Hepatocyte (in vitro differentiated cells): ENCODE data around the gene SBK3. TPM values are rescaled to one million over a fixed set of nuclear protein-coding genes. Genes with fewer than 3 reads are reported as not detected.
"Not testable (repeated sequence)": the region's sequence is repeated elsewhere in the genome, so short reads cannot be mapped to it uniquely, and the experiment has no call there.

ENCODE experiments used
- DNase-seq: peaks from one replicate; pipeline ENCODE4 v3.0.0-alpha.2; 2016; ENCODE audit warnings: low spot score
- H2AFZ ChIP-seq: fragments of 200-600 bp; sonication (generic); 2 replicates; pipeline ENCODE4 v1.6.0; 2016; ENCODE audit warnings: antibody characterized with exemption, mild to moderate bottlenecking
- H3K27ac ChIP-seq: fragments of 200-600 bp; sonication (generic); 2 replicates; pipeline ENCODE4 v1.5.1; 2016; ENCODE audit warnings: mild to moderate bottlenecking
- H3K27me3 ChIP-seq: fragments of 200-600 bp; sonication (generic); 2 replicates; pipeline ENCODE4 v1.6.1; 2016
- H3K36me3 ChIP-seq: fragments of 200-600 bp; sonication (generic); replicated peaks from 2 replicates; pipeline ENCODE4 v1.5.1; 2016; ENCODE audit warnings: low read depth; ENCODE audit not compliant: insufficient read depth
- H3K4me1 ChIP-seq: fragments of 200-600 bp; sonication (generic); 2 replicates; pipeline ENCODE4 v1.5.1; 2016; ENCODE audit warnings: mild to moderate bottlenecking, moderate library complexity; ENCODE audit not compliant: insufficient read depth
- H3K4me2 ChIP-seq: fragments of 200-600 bp; sonication (generic); 2 replicates; pipeline ENCODE4 v1.6.0; 2016
- H3K4me3 ChIP-seq: fragments of 200-600 bp; sonication (generic); 2 replicates; pipeline ENCODE4 v1.5.1; 2016; ENCODE audit warnings: mild to moderate bottlenecking
- H3K79me2 ChIP-seq: fragments of 200-600 bp; sonication (generic); 2 replicates; pipeline ENCODE4 v1.6.0; 2017; ENCODE audit warnings: mild to moderate bottlenecking
- H3K9me2 ChIP-seq: fragments of 200-600 bp; sonication (generic); replicated peaks from 2 replicates; pipeline ENCODE4 v1.6.0; 2017; ENCODE audit warnings: mild to moderate bottlenecking; ENCODE audit not compliant: insufficient read depth
- H3K9me3 ChIP-seq: fragments of 200-600 bp; sonication (generic); 2 replicates; pipeline ENCODE4 v1.5.1; 2016; ENCODE audit warnings: low read depth, mild to moderate bottlenecking
- H4K20me1 ChIP-seq: fragments of 200-600 bp; sonication (generic); 2 replicates; pipeline ENCODE4 v1.6.0; 2016; ENCODE audit warnings: mild to moderate bottlenecking; ENCODE audit not compliant: insufficient read depth, poor library complexity, severe bottlenecking
- CTCF ChIP-seq: fragments of 200-600 bp; sonication (generic); IDR thresholded peaks from 2 replicates; pipeline ENCODE4 v1.5.1; 2016; ENCODE audit warnings: antibody characterized with exemption, mild to moderate bottlenecking; ENCODE audit not compliant: poor library complexity
- EZH2 ChIP-seq: fragments of 200-600 bp; sonication (generic); IDR thresholded peaks from 2 replicates; pipeline ENCODE4 v1.6.1; 2016; ENCODE audit warnings: antibody characterized with exemption, mild to moderate bottlenecking, borderline replicate concordance
- EZH2phosphoT487 ChIP-seq: fragments of 200-600 bp; sonication (generic); IDR thresholded peaks from one replicate; pipeline ENCODE4 v1.6.1; 2018; ENCODE audit warnings: antibody characterized with exemption, mild to moderate bottlenecking, low read depth, moderate library complexity; ENCODE audit not compliant: unreplicated experiment, severe bottlenecking
- WGBS: methylation state at CpG from one replicate; pipeline ENCODE4 v1.1.6; 2016; ENCODE audit warnings: low lambda C conversion rate; ENCODE audit errors: missing lambda C conversion rate; 5-methylcytosine and 5-hydroxymethylcytosine counted together
- polyA plus RNA-seq: library from polyadenylated mRNA; unstranded; fragments of >200 nt; fragmentation: Nextera tagmentation; extraction: Ambion mirVana; gene quantifications from 2 replicates; pipeline ENCODE4 v1.2.1, GENCODE V29; 2016
- total RNA-seq: library from RNA; depleted of rRNA; stranded (reverse); fragments of >200 nt; gene quantifications from 2 replicates; pipeline ENCODE4 v1.2.3, GENCODE V29; 2014

Gene SBK3
- total and polyA plus RNA-seq, 2 experiments from 2014 or later, result 0.57 TPM; not detected in 1

GRCh38 chr19:55585658-55586339 lies 40.5 kb upstream of the SBK3 start:
- WGBS, result 5% methylated on average over 25 of the region's 36 CpGs
- Histone ChIP-seq H3K36me3 (no peaks in the 10 kb centered on the region), H3K4me3 (peak overlapping the region; percentile 23), H3K4me1 (peaks cover 13% of the 10 kb centered on the region), H3K27ac (peak overlapping the region; percentile 85), H4K20me1 (no peaks in the 10 kb centered on the region), H3K9me2 (no peaks in the 10 kb centered on the region), H2AFZ (peak overlapping the region; percentile 66), H3K4me2 (peak overlapping the region; percentile 75), H3K9me3 (no peaks in the 10 kb centered on the region), H3K79me2 (peaks cover 6% of the 10 kb centered on the region), H3K27me3 (no peaks in the 10 kb centered on the region)
- TF ChIP-seq CTCF (no peak), EZH2phosphoT487 (no peak), EZH2 (no peak)
- DNase-seq, result peak; percentile 93

- no peak for DNase-seq
- peak overlapping the region; percentile 85 for H3K27ac ChIP-seq
- H3K4me1 ChIP-seq, result peaks cover 13% of the 10 kb centered on the region
- no peak overlapping the region for H3K4me3 ChIP-seq
- no peaks in the 10 kb centered on the region for H3K9me2 ChIP-seq
- no peak overlapping the region for H2AFZ ChIP-seq
- no peaks in the 10 kb centered on the region for H3K27me3 ChIP-seq
- peaks cover 14% of the 10 kb centered on the region for H3K79me2 ChIP-seq
- H3K9me3 ChIP-seq, result no peaks in the 10 kb centered on the region
- peak overlapping the region; percentile 75 for H3K4me2 ChIP-seq
- TF ChIP-seq EZH2 (no peak), CTCF (no peak), EZH2phosphoT487 (no peak)
- H4K20me1 ChIP-seq, result no peaks in the 10 kb centered on the region
- WGBS, result 88% methylated on average over 11 of the region's 11 CpGs
- H3K36me3 ChIP-seq, result no peaks in the 10 kb centered on the region
Measured at GRCh38 chr19:55584871-55585270, 39.5 kb upstream of the SBK3 start.

GRCh38 chr19:55583897-55584296 lies 38.6 kb upstream of the SBK3 start:
- not testable (repeated sequence) for H3K27me3 ChIP-seq, DNase-seq, H3K36me3 ChIP-seq, H2AFZ ChIP-seq, H3K27ac ChIP-seq, H3K4me2 ChIP-seq, H3K9me2 ChIP-seq, H3K9me3 ChIP-seq, H3K4me3 ChIP-seq, H4K20me1 ChIP-seq
- Histone ChIP-seq H3K79me2 (peaks cover 23% of the 10 kb centered on the region), H3K4me1 (peaks cover 13% of the 10 kb centered on the region)
- 85% methylated on average over 8 of the region's 8 CpGs for WGBS

GRCh38 chr19:55582284-55582683 lies 36.9 kb upstream of the SBK3 start:
- DNase-seq, H2AFZ ChIP-seq, H4K20me1 ChIP-seq, H3K4me3 ChIP-seq, H3K9me2 ChIP-seq, H3K9me3 ChIP-seq, H3K27me3 ChIP-seq, H3K36me3 ChIP-seq: not testable (repeated sequence)
- Histone ChIP-seq H3K79me2 (peaks cover 23% of the 10 kb centered on the region), H3K27ac (peak overlapping the region; percentile 97), H3K4me1 (peaks cover 13% of the 10 kb centered on the region), H3K4me2 (peak overlapping the region; percentile 98)
- 85% methylated on average over 4 of the region's 4 CpGs for WGBS
